AG04449 (cell line): ENCODE data around the gene MORF4L1.

Experiments
- CTCF ChIA-PET: fragments of 350-600 bp; formaldehyde crosslinking; extraction: SDS; loops from one replicate; lab custom pipeline; 2021; ENCODE audit warnings: antibody characterized with exemption; lab: Yijun Ruan, JAX
- POLR2A ChIA-PET: fragments of 400-600, 350-600 bp; formaldehyde crosslinking; extraction: SDS; loops from one replicate; lab custom pipeline; 2020; ENCODE audit warnings: antibody characterized with exemption, inconsistent platforms; lab: Yijun Ruan, JAX
- DNase-seq: peaks from one replicate; pipeline ENCODE4 v3.0.0-alpha.2; 2010; ENCODE audit warnings: low read depth, low spot score
- H3K4me3 ChIP-seq: 2 replicates; pipeline ENCODE4 v1.5.1; 2011; ENCODE audit warnings: low read depth, mild to moderate bottlenecking, control low read depth, low read length
- TF ChIP-seq, protein P1 (sequence below): IDR thresholded peaks from one replicate; pipeline ENCODE4 v1.5.1; 2011; ENCODE audit warnings: mild to moderate bottlenecking, moderate library complexity, low read length, control low read depth, inconsistent platforms; ENCODE audit not compliant: insufficient read depth; ENCODE audit errors: missing control alignments

Gene MORF4L1

DNA sequence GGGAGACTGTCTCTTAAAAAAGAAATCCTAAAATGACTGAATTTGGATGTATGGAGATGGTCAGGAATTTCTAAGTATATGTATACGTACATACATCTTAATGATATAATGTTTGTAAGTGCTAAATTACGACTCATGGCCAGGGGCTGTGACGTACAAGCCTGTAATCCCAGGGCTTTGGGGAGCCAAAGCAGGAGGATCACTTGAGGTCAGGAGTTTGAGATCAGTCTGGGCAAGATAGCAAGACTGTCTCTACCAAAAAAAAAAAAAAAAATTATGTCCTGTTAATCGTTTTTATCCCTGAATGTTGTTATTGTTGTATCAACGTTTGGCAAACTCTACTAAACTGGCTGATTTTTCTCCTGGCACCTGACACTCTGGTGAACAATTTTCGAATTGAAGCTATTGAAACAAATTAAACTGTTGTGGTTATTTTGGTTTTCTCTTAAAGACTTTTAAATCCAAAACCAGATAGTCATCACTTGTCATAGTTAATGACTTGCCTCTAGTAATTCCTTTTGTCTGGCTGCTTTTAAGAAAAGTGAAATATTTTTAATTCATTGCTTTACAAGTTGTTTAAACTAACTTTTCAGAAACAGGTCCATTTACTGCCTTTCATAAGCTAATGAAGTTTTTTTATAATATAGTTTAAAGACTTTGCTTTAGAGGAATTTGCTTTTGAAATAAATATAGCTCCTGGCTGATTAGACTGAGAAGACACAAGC is 7.0 kb downstream of the MORF4L1 start:
- POLR2A ChIA-PET, result interaction anchor here (1.0 kb wide), 1 partner anchor 20 kb away, joined by 4 read pairs; no protein-coding TSS in a partner anchor
- TF ChIP-seq, protein P1, sequence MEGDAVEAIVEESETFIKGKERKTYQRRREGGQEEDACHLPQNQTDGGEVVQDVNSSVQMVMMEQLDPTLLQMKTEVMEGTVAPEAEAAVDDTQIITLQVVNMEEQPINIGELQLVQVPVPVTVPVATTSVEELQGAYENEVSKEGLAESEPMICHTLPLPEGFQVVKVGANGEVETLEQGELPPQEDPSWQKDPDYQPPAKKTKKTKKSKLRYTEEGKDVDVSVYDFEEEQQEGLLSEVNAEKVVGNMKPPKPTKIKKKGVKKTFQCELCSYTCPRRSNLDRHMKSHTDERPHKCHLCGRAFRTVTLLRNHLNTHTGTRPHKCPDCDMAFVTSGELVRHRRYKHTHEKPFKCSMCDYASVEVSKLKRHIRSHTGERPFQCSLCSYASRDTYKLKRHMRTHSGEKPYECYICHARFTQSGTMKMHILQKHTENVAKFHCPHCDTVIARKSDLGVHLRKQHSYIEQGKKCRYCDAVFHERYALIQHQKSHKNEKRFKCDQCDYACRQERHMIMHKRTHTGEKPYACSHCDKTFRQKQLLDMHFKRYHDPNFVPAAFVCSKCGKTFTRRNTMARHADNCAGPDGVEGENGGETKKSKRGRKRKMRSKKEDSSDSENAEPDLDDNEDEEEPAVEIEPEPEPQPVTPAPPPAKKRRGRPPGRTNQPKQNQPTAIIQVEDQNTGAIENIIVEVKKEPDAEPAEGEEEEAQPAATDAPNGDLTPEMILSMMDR, result no peak
- no peak for DNase-seq
- CTCF ChIA-PET, result interaction anchor here (1.1 to 1.3 kb wide), 2 partner anchors 12 to 68 kb away, joined by 3 to 5 read pairs; partner anchors contain the start of gene ADAMTS7
- H3K4me3 ChIP-seq, result no peak overlapping the region

DNA sequence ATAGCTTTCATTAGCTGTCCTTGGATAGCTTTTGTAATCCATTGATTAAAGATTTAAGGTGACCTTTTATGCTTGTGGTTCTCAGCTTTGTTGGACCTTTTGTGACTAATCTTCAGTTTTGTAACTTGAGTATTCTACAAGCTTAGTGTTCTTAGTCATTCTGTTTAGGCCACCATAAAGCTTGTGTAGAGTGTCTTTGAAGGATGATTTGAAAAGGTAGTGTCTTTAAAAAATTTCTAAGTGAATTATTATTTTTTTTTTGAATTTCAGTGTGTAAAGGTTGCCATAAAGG is 7.5 kb downstream of the MORF4L1 start:
- H3K4me3 ChIP-seq, result no peak overlapping the region
- POLR2A ChIA-PET, result interaction anchor here (1.0 kb wide), 1 partner anchor 19 kb away, joined by 4 read pairs; no protein-coding TSS in a partner anchor
- TF ChIP-seq, protein P1, result no peak
- CTCF ChIA-PET, result interaction anchor here (1.1 to 1.3 kb wide), 2 partner anchors 11 to 69 kb away, joined by 3 to 5 read pairs; partner anchors contain the start of gene ADAMTS7
- no peak for DNase-seq

DNA sequence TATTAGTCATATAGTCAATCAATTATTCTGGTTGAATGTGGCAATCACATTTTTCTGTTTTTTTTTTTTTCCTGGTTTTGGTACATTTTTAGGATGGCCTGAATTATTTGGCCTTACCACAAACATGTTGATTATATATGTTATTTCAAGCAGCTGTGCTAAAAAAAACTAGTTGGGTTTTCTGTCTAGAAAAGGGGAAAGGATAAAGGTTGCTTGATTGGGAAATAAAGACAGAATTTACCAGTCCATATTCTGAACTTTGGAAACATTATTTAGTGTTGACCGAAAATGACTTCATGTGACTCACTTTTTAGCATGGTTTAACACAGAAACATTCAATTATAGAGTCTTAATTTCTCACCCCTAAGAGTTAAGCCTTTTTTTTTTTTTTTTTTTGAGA is 8.1 kb downstream of the MORF4L1 start:
- H3K4me3 ChIP-seq, result no peak overlapping the region
- POLR2A ChIA-PET, result interaction anchor here (1.0 kb wide), 1 partner anchor 19 kb away, joined by 4 read pairs; no protein-coding TSS in a partner anchor
- TF ChIP-seq, protein P1, result no peak
- CTCF ChIA-PET, result interaction anchor here (1.1 to 1.3 kb wide), 2 partner anchors 11 to 70 kb away, joined by 3 to 5 read pairs; partner anchors contain the start of gene ADAMTS7
- no peak for DNase-seq

DNA sequence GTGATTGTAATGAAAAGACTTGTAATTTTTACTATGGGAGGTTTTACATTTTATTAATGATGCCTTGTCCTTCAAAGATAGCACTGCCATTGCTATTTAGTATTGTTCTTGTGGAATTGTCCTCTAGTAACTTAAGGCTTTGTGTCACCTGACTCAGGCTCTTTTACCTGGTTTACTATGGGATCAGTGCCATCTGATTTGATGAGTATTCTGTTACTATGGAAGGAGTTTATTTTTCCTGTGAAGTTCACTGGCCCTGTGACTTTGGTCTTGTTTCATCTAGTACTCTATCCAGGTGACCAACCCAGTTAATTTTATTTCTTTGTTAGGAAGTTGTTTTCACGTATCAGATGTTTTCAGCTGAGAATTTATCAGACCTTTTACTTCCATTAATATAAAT is 9.0 kb downstream of the MORF4L1 start:
- TF ChIP-seq, protein P1, result no peak
- DNase-seq, result no peak
- no peak overlapping the region for H3K4me3 ChIP-seq
- POLR2A ChIA-PET, result no interaction called here
- CTCF ChIA-PET, result interaction anchor here (0.7 to 1.0 kb wide), 3 partner anchors 9 to 71 kb away, joined by 3 to 4 read pairs (median 3); no protein-coding TSS in a partner anchor

DNA sequence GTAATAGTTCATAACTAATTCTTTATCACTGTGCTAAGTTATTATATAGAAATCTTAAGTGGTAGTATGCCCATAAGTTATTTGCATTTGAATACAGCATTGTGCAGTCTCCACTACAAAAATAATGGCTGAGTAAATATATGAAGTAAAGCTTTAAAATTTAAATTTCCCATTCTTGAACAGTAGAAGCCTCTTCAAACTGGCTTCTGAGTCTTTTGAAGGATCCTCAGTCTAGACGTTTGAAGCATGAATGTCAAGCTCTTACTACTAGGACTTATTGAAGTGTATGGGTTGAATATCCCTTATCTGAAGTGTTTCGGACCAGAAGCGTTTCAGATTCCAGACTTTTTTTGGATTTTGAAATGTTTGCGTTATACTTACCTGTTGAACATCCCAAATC is 16.3 kb downstream of the MORF4L1 start:
- DNase-seq, result no peak
- TF ChIP-seq, protein P1, result no peak
- ChIA-PET POLR2A (no interaction called here), CTCF (interaction anchor here (0.7 to 2.8 kb wide), 2 partner anchors 16 to 21 kb away, joined by 3 to 10 read pairs; no protein-coding TSS in a partner anchor)
- H3K4me3 ChIP-seq, result no peak overlapping the region

DNA sequence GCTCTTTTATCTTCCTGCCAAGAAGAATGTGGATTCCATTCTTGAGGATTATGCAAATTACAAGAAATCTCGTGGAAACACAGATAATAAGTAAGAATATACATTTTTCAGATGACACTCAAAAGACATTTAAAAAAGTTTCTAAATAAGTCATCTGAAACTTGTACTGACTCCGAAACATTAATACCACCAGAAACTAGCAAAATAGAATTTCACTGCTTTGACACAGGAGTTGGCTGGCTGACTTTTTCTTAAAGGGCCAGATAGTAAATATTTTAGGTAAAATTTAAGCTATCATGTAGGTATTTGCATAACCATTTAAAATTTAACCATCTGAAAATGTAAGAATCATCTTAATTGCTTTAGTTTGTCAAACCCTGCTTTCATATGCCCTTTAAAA is 20.8 kb downstream of the MORF4L1 start:
- no peak overlapping the region for H3K4me3 ChIP-seq
- CTCF ChIA-PET, result interaction anchor here (1.0 to 1.1 kb wide), 2 partner anchors 17 to 290 kb away, joined by 3 to 5 read pairs; no protein-coding TSS in a partner anchor
- TF ChIP-seq, protein P1, result no peak
- POLR2A ChIA-PET, result interaction anchor here (1.4 kb wide), 1 partner anchor 20 kb away, joined by 5 read pairs; the partner anchor contains the start of gene MORF4L1
- DNase-seq, result no peak
